Stomach (tissue), 8 donors: ENCODE data around the gene RBM3. TPM values are rescaled to one million over a fixed set of nuclear protein-coding genes. Genes with fewer than 3 reads are reported as not detected.

Experiments used
- polyA plus RNA-seq, 3 donors: library from polyadenylated mRNA; stranded (reverse); fragments of 200-250 nt; gene quantifications; one replicate each; pipeline ENCODE4 v1.2.3, GENCODE V29; 2013
- small RNA-seq, 4 donors: library from RNA; depleted of rRNA; stranded (forward); fragments of <200 nt; gene quantifications; one replicate each; pipeline ENCODE3, GENCODE V24; 2016
- total RNA-seq, 5 donors: library from RNA; depleted of rRNA; stranded (reverse); fragments of >200 nt; gene quantifications; one replicate each; pipeline versions ENCODE4 v1.1.0 to v1.2.3, GENCODE V29; 2014 to 2016
- donor health status: healthy with polysubstance abuse.
- donor health status: Bipolar disorder and iron deficiency.
- donor health status: healthy.

RBM3 gene
- total and polyA plus RNA-seq, 8 donors = 106 to 419 (median 157) TPM

Small RNA genes within 50 kb of the gene (small RNA-seq; reads per million reads assigned to genes)
- 0 reads per million in 4 donors for gene MRPL32P1

Other genes starting within 250 kb of the RBM3 start
- not detected for gene SSX3, start 217.8 kb upstream of the RBM3 start, total RNA-seq
- not detected for gene SSX3, start 217.8 kb upstream of the RBM3 start, polyA plus RNA-seq
- not detected for gene SSX4, start 190.9 kb upstream of the RBM3 start, total RNA-seq
- not detected for gene SSX4, start 190.9 kb upstream of the RBM3 start, polyA plus RNA-seq
- not detected for gene SSX4B, start 162.5 kb upstream of the RBM3 start, total RNA-seq
- not detected for gene SSX4B, start 162.5 kb upstream of the RBM3 start, polyA plus RNA-seq
- 10 to 100 TPM in 2 of 5 donors, 1 to 10 TPM in 3; 4.1 to 32.9 (median 6.7) TPM for gene SLC38A5, start 104.2 kb upstream of the RBM3 start, total RNA-seq
- 10 to 100 TPM; 19.9 to 45.8 (median 21.1) TPM for gene SLC38A5, start 104.2 kb upstream of the RBM3 start, polyA plus RNA-seq
- 10 to 100 TPM; 19.6 to 92.8 (median 55.3) TPM for gene FTSJ1, start 98.3 kb upstream of the RBM3 start, total RNA-seq
- gene FTSJ1, start 98.3 kb upstream of the RBM3 start, polyA plus RNA-seq = 10 to 100 TPM; 33.9 to 40.3 (median 37.7) TPM
- 10 to 100 TPM in 3 of 5 donors, 1 to 10 TPM in 2; 1.8 to 27.4 (median 16.2) TPM for gene PORCN, start 65.5 kb upstream of the RBM3 start, total RNA-seq
- 10 to 100 TPM in 1 of 3 donors, 1 to 10 TPM in 2; 4.7 to 11.9 (median 6.7) TPM for gene PORCN, start 65.5 kb upstream of the RBM3 start, polyA plus RNA-seq
- 100 to 1,000 TPM in 1 of 5 donors, 10 to 100 TPM in 3, 1 to 10 TPM in 1; 5.8 to 208 (median 46.4) TPM for gene EBP, start 52.7 kb upstream of the RBM3 start, total RNA-seq
- 100 to 1,000 TPM in 1 of 3 donors, 10 to 100 TPM in 2; 28.9 to 112 (median 74.8) TPM for gene EBP, start 52.7 kb upstream of the RBM3 start, polyA plus RNA-seq
- 10 to 100 TPM in 2 of 5 donors, 1 to 10 TPM in 2, not detected in 1; 4.6 to 13.6 (median 9.0) TPM for gene TBC1D25, start 34.8 kb upstream of the RBM3 start, total RNA-seq
- 1 to 10 TPM; 5.2 to 6.5 (median 5.9) TPM for gene TBC1D25, start 34.8 kb upstream of the RBM3 start, polyA plus RNA-seq
- gene WDR13, start 23.0 kb downstream of the RBM3 start, total RNA-seq = 100 to 1,000 TPM in 4 of 5 donors, 10 to 100 TPM in 1; 52.0 to 433 (median 194) TPM
- gene WDR13, start 23.0 kb downstream of the RBM3 start, polyA plus RNA-seq = 100 to 1,000 TPM; 121 to 197 (median 165) TPM
- gene WAS, start 109.3 kb downstream of the RBM3 start, total RNA-seq = 1 to 10 TPM; 2.3 to 8.4 (median 4.1) TPM
- 1 to 10 TPM; 3.7 to 6.2 (median 4.9) TPM for gene WAS, start 109.3 kb downstream of the RBM3 start, polyA plus RNA-seq
- 1 to 10 TPM; 1.8 to 5.5 (median 4.5) TPM for gene SUV39H1, start 122.2 kb downstream of the RBM3 start, total RNA-seq
- 1 to 10 TPM; 3.4 to 4.7 (median 3.7) TPM for gene SUV39H1, start 122.2 kb downstream of the RBM3 start, polyA plus RNA-seq
- gene GLOD5, start 187.3 kb downstream of the RBM3 start, total RNA-seq = not detected
- gene GLOD5, start 187.3 kb downstream of the RBM3 start, polyA plus RNA-seq = 1 to 10 TPM; 1.7 to 2.1 (median 1.7) TPM
- gene GATA1, start 212.1 kb downstream of the RBM3 start, total RNA-seq = 1 to 10 TPM in 1 of 5 donors, not detected in 4; 9.4 TPM
- under 1 TPM in 1 of 3 donors, not detected in 2; 0.37 TPM for gene GATA1, start 212.1 kb downstream of the RBM3 start, polyA plus RNA-seq
- gene HDAC6, start 227.6 kb downstream of the RBM3 start, total RNA-seq = 100 to 1,000 TPM in 3 of 5 donors, 10 to 100 TPM in 2; 41.0 to 356 (median 104) TPM
- 10 to 100 TPM; 20.9 to 70.9 (median 31.6) TPM for gene HDAC6, start 227.6 kb downstream of the RBM3 start, polyA plus RNA-seq